Epithelial cell of prostate (primary cell): ENCODE results near the gene LIPE.

Experiments used
- DNase-seq: peaks from one replicate; pipeline ENCODE4 v3.0.0-alpha.2; 2011; ENCODE audit warnings: low read depth, low spot score
- H3K27ac ChIP-seq: fragments of 450-650 bp; 2 replicates; pipeline ENCODE4 v1.5.1; 2017; ENCODE audit warnings: mild to moderate bottlenecking

The LIPE gene

GRCh38 chr19:42420055-42420544 is 7.1 kb downstream of the LIPE start:
- peak overlapping the region; percentile 97 for H3K27ac ChIP-seq
- DNase-seq: peak; percentile 98

- peak overlapping the region; percentile 97 for H3K27ac ChIP-seq
- DNase-seq: no peak
Measured at GRCh38 chr19:42419309-42419708, 7.9 kb downstream of the LIPE start.

- DNase-seq: no peak
- H3K27ac ChIP-seq: no peak overlapping the region
Measured at GRCh38 chr19:42412661-42413076, 14.5 kb downstream of the LIPE start.

GRCh38 chr19:42412227-42412626 is 15.0 kb downstream of the LIPE start:
- no peak for DNase-seq
- no peak overlapping the region for H3K27ac ChIP-seq

GRCh38 chr19:42411581-42412178 is 15.5 kb downstream of the LIPE start:
- no peak overlapping the region for H3K27ac ChIP-seq
- no peak for DNase-seq

- H3K27ac ChIP-seq: no peak overlapping the region
- no peak for DNase-seq
Measured at GRCh38 chr19:42410371-42410770, 16.8 kb downstream of the LIPE start.

GRCh38 chr19:42409477-42409876 is 17.7 kb downstream of the LIPE start:
- H3K27ac ChIP-seq: no peak overlapping the region
- DNase-seq: no peak

GRCh38 chr19:42407816-42408175 is 19.4 kb downstream of the LIPE start:
- DNase-seq: no peak
- no peak overlapping the region for H3K27ac ChIP-seq

- H3K27ac ChIP-seq: no peak overlapping the region
- DNase-seq: no peak
Measured at GRCh38 chr19:42407085-42407815, 19.9 kb downstream of the LIPE start.

GRCh38 chr19:42406111-42406510 is 21.1 kb downstream of the LIPE start:
- no peak for DNase-seq

GRCh38 chr19:42403586-42403985 is 23.6 kb downstream of the LIPE start:
- DNase-seq: no peak
- no peak overlapping the region for H3K27ac ChIP-seq

More at GRCh38 chr19:42406111-42406510, 21.1 kb downstream of the LIPE start:
- no peak overlapping the region for H3K27ac ChIP-seq

- no peak overlapping the region for H3K27ac ChIP-seq
Measured at GRCh38 chr19:42402376-42403116, 24.6 kb downstream of the LIPE start.

GRCh38 chr19:42401365-42402303 is 25.6 kb downstream of the LIPE start:
- no peak overlapping the region for H3K27ac ChIP-seq
- DNase-seq: no peak

More at GRCh38 chr19:42402376-42403116, 24.6 kb downstream of the LIPE start:
- DNase-seq: no peak

- DNase-seq: no peak
- no peak overlapping the region for H3K27ac ChIP-seq
Measured at GRCh38 chr19:42400404-42400803, 26.8 kb downstream of the LIPE start.

- peak overlapping the region; percentile 84 for H3K27ac ChIP-seq
- DNase-seq: no peak
Measured at GRCh38 chr19:42397263-42398166, 29.7 kb downstream of the LIPE start.

- peak overlapping the region; percentile 84 for H3K27ac ChIP-seq
- peak; percentile 93 for DNase-seq
Measured at GRCh38 chr19:42396381-42397262, 30.6 kb downstream of the LIPE start.

- no peak for DNase-seq
- no peak overlapping the region for H3K27ac ChIP-seq
Measured at GRCh38 chr19:42394751-42395150, 32.4 kb downstream of the LIPE start.

GRCh38 chr19:42392165-42392564 is 35.0 kb downstream of the LIPE start:
- DNase-seq: no peak
- no peak overlapping the region for H3K27ac ChIP-seq
